ENCODE data around the gene AGL. TPM values are rescaled to one million over a fixed set of nuclear protein-coding genes. Genes with fewer than 3 reads are reported as not detected.
"Not testable (repeated sequence)": the region's sequence is repeated elsewhere in the genome, so short reads cannot be mapped to it uniquely, and the experiment has no call there.

Gene AGL
- total and polyA plus RNA-seq, 12 donors = 10.5 to 73.1 (median 54.6) TPM

DNA sequence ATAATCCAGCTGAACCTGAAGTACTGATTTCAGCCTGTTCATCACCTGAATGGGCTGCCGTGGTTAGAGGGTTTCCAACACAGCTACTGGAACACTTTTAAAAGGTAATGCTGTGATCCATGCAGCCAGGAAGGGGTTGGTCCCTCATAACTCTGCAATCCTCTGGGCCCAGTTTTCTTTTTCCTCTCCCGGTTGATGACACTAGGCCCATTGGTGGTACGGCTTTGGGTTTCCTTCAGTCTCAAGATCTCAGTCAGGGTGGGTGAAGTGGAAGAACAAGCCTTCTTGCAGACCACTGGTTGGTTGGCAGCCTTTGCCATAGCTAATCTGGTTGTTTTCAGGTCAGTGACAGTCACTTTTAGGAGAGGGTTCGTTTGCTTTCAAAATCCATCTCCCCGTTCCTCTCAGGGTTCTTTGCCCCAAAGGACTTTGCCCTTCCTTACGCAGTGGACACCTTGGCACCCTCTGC lies 119.1 kb downstream of the AGL start:
- 19 to 22% methylated on average over 6 of the region's 6 CpGs for WGBS, 2 donors
- Histone ChIP-seq H3K27me3 (no peaks in the 10 kb centered on the region), H3K27ac (peak overlapping the region in 9 of 10 donors; percentile 51 to 91 (median 74)), H3K4me3 (peak overlapping the region; percentile 67 to 98 (median 86)), H3K4me1 (peaks cover 0 to 24% (median 11%) of the 10 kb centered on the region in 9 donors), H3K9me3 (no peaks in the 10 kb centered on the region), H3K36me3 (peaks cover 0 to 7% (median 0%) of the 10 kb centered on the region in 9 donors)
- DNase-seq (no peak), ATAC-seq (peak in 5 of 8 donors; percentile 5 to 39 (median 23))
- TF ChIP-seq, protein P1, sequence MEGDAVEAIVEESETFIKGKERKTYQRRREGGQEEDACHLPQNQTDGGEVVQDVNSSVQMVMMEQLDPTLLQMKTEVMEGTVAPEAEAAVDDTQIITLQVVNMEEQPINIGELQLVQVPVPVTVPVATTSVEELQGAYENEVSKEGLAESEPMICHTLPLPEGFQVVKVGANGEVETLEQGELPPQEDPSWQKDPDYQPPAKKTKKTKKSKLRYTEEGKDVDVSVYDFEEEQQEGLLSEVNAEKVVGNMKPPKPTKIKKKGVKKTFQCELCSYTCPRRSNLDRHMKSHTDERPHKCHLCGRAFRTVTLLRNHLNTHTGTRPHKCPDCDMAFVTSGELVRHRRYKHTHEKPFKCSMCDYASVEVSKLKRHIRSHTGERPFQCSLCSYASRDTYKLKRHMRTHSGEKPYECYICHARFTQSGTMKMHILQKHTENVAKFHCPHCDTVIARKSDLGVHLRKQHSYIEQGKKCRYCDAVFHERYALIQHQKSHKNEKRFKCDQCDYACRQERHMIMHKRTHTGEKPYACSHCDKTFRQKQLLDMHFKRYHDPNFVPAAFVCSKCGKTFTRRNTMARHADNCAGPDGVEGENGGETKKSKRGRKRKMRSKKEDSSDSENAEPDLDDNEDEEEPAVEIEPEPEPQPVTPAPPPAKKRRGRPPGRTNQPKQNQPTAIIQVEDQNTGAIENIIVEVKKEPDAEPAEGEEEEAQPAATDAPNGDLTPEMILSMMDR (IDR thresholded peaks at IDR 0.05) = no peak
- intact Hi-C loops (cut with DNase I) = no loop called here

DNA sequence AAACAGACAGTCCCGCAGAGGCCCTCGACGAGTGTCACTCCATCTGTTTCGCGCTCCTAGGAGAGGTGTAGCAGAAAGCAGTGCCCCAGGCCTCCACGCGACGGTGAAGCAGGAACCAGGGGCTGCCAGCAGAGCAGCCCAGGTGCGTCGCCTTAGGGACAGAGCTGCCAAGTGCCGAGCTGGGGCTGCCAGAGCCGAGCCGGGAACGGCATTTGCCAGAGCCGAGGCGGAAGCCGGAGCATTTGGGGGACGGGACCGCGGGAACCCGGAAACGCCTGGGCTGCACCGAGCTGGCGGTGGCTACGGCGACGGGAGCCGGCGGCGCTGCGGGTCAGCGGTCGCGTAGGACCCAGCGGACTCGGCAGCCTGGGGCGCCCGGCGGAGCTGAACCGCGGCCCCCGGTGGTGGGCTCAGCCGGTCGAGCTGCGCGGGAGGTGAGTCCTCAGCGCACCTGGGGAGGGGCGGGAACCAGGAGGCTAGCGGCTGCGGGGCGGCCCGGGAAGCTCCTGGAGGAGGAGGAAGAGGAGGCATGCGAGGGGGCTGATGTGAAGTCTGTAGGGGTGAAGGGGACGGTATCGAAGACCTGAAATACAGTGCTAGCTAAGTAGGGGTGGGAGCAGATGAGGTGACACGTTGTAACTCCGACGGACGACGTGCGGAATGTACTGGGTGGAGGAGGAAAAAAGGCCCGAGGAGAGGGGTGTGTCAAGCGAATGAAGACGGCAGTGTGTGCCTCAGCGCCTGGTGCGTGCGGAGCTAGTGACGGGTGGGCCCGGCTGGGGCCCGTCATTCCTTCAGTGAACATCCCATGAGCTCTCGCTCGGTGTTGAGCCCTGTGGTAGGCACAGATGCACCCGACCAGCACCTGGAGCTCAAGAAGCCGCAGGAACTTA lies 119.8 kb downstream of the AGL start, which contains the start of gene SLC35A3:
TSS of gene SLC35A3 (plus strand) at position 268 of the 893 bp plus-strand sequence. CDS start 23,559 bp downstream, outside the sequence.
- H3K36me3 ChIP-seq = peaks cover 0 to 14% (median 0%) of the 10 kb centered on the region in 9 donors
- intact Hi-C loops (cut with DNase I) = loop anchor here in 4 of 10 donors (5.0 to 10.0 kb wide), 3 partner anchors 62 to 165 kb away; partner anchors contain the start of genes SASS6 (in 2 of the 4) and TRMT13 (in 2 of the 4)
- 1% methylated on average over 74 of the region's 74 CpGs for WGBS, 2 donors

DNA sequence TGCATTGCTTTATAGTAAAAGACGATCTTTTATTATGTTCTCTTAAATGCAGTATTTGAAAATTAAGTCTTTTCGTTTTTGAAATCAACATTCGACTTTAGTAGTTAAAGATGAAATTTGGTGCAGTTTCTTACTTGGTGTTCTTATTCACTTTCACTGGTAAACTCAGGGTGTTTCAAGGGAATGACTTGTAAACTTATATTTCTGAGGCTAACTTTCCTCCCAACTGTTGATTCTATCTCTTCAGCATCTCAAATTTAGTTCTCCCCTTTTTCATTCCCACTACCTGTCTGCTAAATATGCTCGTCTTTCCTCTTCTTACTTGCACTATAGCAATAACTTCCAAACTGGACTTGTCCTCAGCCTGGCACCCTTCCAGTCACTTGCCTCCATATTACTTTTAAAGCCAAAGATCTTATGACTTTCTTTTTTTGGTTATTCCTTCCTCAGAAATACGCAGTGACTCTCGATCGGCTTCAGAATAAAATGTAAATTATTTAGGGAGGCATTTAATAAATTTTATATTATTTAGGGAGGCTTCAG lies 120.6 kb downstream of the AGL start:
- H3K27me3 ChIP-seq = no peaks in the 10 kb centered on the region
- peak overlapping the region in 4 of 10 donors; percentile 74 to 91 (median 80) for H3K27ac ChIP-seq
- DNase-seq = no peak
- H3K4me1 ChIP-seq = peaks cover 0 to 24% (median 11%) of the 10 kb centered on the region in 9 donors
- no peaks in the 10 kb centered on the region for H3K9me3 ChIP-seq
- peak overlapping the region; percentile 67 to 98 (median 86) for H3K4me3 ChIP-seq
- no peak for ATAC-seq
- intact Hi-C loops (cut with DNase I) = loop anchor here in 4 of 10 donors (5.0 to 10.0 kb wide), 3 partner anchors 62 to 164 kb away; partner anchors contain the start of genes SASS6 (in 2 of the 4) and TRMT13 (in 2 of the 4)
- TF ChIP-seq, protein P1 (IDR thresholded peaks at IDR 0.05) = no peak
- peaks cover 0 to 22% (median 4%) of the 10 kb centered on the region in 9 donors for H3K36me3 ChIP-seq
- WGBS, 2 donors = 50 to 55% methylated on average over 7 of the region's 7 CpGs

More for the DNA sequence above, 119.8 kb downstream of the AGL start, which contains the start of gene SLC35A3:
- Histone ChIP-seq H3K9me3 (no peaks in the 10 kb centered on the region), H3K4me1 (peaks cover 0 to 24% (median 11%) of the 10 kb centered on the region in 9 donors), H3K27ac (peak within 1 kb of the TSS in 9 of 10 donors; percentile 51 to 91 (median 74)), H3K4me3 (peak within 1 kb of the TSS; percentile 67 to 98 (median 86)), H3K27me3 (no peaks in the 10 kb centered on the region)
- ATAC-seq (peak; percentile 96 to 99 (median 97)), DNase-seq (peak; percentile 72 to 82)
- TF ChIP-seq, protein P1 (IDR thresholded peaks at IDR 0.05) = peak in 1 of 9 donors; percentile 6

DNA sequence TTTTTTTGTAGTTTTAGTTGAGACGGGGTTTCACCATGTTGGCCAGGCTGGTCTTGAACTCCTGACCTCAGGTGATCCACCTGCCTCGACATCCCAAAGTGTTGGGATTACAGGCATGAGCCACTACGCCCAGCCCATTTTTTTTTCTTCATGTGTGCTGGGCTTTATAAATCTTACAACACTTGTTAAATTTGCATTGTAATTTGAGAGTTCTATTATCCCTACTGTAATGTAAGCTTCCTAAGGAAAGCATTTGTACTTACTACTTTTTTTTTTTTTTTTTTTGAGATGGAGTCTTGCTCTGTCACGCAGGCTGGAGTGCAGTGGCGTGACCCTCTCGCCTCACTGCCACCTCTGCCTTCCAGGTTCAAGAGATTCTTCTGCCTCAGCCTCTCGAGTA lies 121.9 kb downstream of the AGL start:
- H3K4me3 ChIP-seq, ATAC-seq, H3K27me3 ChIP-seq, H3K9me3 ChIP-seq, DNase-seq, H3K27ac ChIP-seq: not testable (repeated sequence)
- peaks cover 0 to 24% (median 11%) of the 10 kb centered on the region in 9 donors for H3K4me1 ChIP-seq
- peaks cover 0 to 32% (median 4%) of the 10 kb centered on the region in 9 donors for H3K36me3 ChIP-seq
- WGBS, 2 donors = 96% methylated on average over 7 of the region's 7 CpGs
- intact Hi-C loops (cut with DNase I) = loop anchor here in 4 of 10 donors (5.0 to 10.0 kb wide), 3 partner anchors 60 to 163 kb away; partner anchors contain the start of genes SASS6 (in 2 of the 4) and TRMT13 (in 2 of the 4)

Other genes starting within 250 kb of the AGL start
- gene PALMD, start 204.2 kb upstream of the AGL start, total RNA-seq = 100 to 1,000 TPM in 7 of 10 donors, 10 to 100 TPM in 3; 82.5 to 173 (median 121) TPM
- gene PALMD, start 204.2 kb upstream of the AGL start, polyA plus RNA-seq = 100 to 1,000 TPM in 1 of 2 donors, 10 to 100 TPM in 1; 81.2 to 194 TPM
- gene FRRS1, start 83.7 kb upstream of the AGL start, total RNA-seq = 1 to 10 TPM; 1.7 to 8.2 (median 4.8) TPM
- gene FRRS1, start 83.7 kb upstream of the AGL start, polyA plus RNA-seq = 1 to 10 TPM in 1 of 2 donors, under 1 TPM in 1; 0.88 to 2.2 TPM
- gene SLC35A3, start 119.6 kb downstream of the AGL start, total RNA-seq = 1 to 10 TPM; 5.3 to 9.4 (median 8.1) TPM
- gene SLC35A3, start 119.6 kb downstream of the AGL start, polyA plus RNA-seq = 1 to 10 TPM; 3.2 to 7.8 TPM